HUES64 (cell line): ENCODE data around the gene CUBN.

ENCODE experiments used
- H3K27ac ChIP-seq: 2 replicates; pipeline ENCODE4 v1.7.0; 2013; ENCODE audit warnings: low read depth, low read length, inconsistent platforms
- H3K27me3 ChIP-seq: 2 replicates; pipeline ENCODE4 v1.6.1; 2013; ENCODE audit warnings: mild to moderate bottlenecking, low read length; ENCODE audit not compliant: insufficient read depth
- H3K36me3 ChIP-seq: 2 replicates; pipeline ENCODE4 v1.6.1; 2013; ENCODE audit warnings: mild to moderate bottlenecking, low read length; ENCODE audit not compliant: insufficient read depth
- H3K4me1 ChIP-seq: 2 replicates; pipeline ENCODE4 v1.6.1; 2013; ENCODE audit warnings: mild to moderate bottlenecking, low read length, moderate library complexity; ENCODE audit not compliant: insufficient read depth
- H3K4me3 ChIP-seq: 2 replicates; pipeline ENCODE4 v1.5.1; 2013; ENCODE audit warnings: mild to moderate bottlenecking, low read length, moderate library complexity
- H3K9ac ChIP-seq: 2 replicates; pipeline ENCODE4 v1.6.1; 2013; ENCODE audit warnings: mild to moderate bottlenecking, low read depth, low read length
- H3K9me3 ChIP-seq: 2 replicates; pipeline ENCODE4 v1.6.1; 2013; ENCODE audit warnings: low read depth, low read length; ENCODE audit not compliant: insufficient read depth
- WGBS: fragments of 150-250, 120-280 bp; methylation state at CpG from one replicate; pipeline ENCODE4 v1.1.7; 2013; ENCODE audit warnings: missing lambda C conversion rate; 5-methylcytosine and 5-hydroxymethylcytosine counted together

Gene CUBN

DNA sequence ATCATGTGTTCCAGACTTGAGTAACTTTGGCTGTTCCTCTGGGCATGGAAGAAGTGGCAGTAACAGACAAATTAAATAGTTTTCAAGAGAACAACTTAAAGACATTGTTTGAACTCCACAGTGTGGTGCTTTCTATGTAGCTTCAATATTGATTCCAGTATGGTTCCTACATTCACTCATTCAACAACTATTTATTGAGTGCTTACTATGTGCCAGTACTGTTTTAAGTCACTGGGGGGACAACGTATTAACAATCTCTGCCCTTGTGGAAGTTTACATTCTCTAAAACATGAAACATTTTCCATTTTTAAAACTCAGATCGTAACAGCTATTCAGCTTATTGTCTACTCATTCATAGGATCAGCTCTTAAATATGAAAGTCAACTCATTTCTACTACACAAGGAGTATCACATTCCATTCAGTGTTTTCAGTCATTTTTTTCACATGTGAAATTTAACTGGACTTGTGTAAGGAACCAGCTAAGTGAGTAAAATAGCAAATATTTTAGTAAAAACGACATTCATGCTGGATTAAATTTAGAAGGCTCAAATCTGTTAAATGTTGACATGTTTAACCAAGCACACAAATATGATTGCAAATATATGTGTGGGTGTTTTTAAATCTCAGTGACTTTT lies 13.6 kb upstream of the CUBN start:
- no peak overlapping the region for H3K4me3 ChIP-seq
- 97% methylated on average over 3 of the region's 3 CpGs for WGBS
- H3K4me1 ChIP-seq = no peaks in the 10 kb centered on the region; the same call in 1 of the 2 replicates
- H3K9me3 ChIP-seq = no peaks in the 10 kb centered on the region
- H3K27ac ChIP-seq = no peak overlapping the region
- H3K9ac ChIP-seq = no peak overlapping the region
- H3K27me3 ChIP-seq = no peaks in the 10 kb centered on the region
- H3K36me3 ChIP-seq = 0 out of 2 replicates have a peak, but pooled peaks cover 1% of the 10 kb centered on the region

DNA sequence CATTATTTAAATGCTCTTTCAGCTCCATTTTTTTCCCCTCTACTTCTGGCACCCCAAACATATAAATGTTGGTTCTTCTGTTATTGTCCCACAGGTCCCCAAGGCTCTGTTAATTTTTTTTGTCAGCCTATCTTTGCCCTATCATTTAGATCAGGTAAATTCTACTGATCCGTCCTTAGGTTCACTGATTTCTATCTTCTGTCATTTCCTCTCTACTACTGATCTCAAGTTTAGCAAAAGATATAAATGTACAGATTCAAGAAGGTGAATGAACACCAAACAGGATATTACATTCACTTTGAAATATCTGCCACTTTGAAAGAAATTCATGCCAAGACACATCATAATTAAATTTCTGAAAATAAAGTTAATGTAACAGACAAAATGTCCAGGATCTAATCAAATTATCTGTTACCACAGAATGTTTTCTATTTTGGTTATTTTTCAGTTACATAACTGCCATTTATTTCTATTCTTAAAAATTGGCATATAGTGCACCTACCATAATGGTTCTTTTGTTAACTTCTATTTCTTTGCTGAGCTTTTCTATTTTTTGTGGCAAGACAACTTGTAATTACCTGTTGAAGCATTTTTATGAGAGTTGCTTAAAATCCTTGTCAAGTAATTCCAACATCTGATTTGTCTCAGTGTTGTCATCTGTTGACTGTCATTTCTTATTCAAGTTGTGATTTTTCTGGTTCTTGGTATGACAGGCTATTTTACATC lies 12.1 kb upstream of the CUBN start:
- 94% methylated on average over 1 of the region's 1 CpG for WGBS
- H3K27ac ChIP-seq = no peak overlapping the region
- no peaks in the 10 kb centered on the region for H3K9me3 ChIP-seq
- no peak overlapping the region for H3K4me3 ChIP-seq
- no peaks in the 10 kb centered on the region for H3K27me3 ChIP-seq
- no peak overlapping the region for H3K9ac ChIP-seq
- no peaks in the 10 kb centered on the region for H3K36me3 ChIP-seq
- no peaks in the 10 kb centered on the region for H3K4me1 ChIP-seq

DNA sequence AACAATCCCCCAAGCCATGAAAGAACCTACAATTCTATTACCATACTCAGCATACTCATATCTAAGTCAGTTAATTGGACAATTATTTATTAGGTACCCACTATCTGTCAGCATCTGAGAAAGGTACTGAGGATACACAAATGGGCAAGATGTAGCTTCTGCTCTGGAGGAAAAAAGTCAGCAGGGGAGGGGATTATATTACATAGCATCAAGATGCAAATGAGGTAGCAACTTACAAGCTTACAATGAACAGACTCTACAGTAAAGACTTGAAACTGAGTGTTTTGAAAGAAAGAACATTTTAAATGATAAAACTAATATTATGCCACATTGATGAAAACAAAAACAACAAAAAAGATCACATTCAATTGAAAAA lies 10.8 kb upstream of the CUBN start:
- Histone ChIP-seq H3K4me1 (no peaks in the 10 kb centered on the region), H3K9me3 (no peaks in the 10 kb centered on the region), H3K4me3 (no peak overlapping the region), H3K36me3 (no peaks in the 10 kb centered on the region), H3K27me3 (no peaks in the 10 kb centered on the region), H3K27ac (no peak overlapping the region), H3K9ac (no peak overlapping the region)

DNA sequence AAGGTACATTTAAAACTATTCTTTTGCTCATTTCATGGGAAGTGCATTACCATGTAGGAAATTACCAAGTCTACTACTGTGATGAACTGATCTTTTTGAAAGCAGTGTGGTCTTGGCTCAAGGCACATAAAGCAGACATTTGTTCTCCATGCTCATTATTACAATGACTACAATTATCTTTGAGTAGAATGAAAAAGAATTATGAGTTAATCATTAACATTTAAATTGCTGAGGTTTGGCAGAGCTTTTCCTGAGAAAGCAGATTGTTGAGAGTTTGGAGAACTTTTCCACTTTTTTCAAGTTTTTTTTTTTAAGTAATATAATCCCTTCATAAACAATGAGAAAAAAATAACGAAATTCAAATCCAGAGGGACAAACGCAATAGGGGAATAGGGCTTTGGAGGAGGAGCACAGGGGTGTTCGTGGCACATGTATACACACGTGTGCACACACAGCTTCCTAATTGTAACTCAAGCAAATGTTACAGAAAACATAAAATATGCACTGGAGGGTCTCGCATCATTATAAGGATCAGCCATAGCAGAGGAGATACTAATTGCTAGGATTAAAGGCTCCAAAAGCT lies 8.9 kb upstream of the CUBN start:
- Histone ChIP-seq H3K27me3 (no peaks in the 10 kb centered on the region), H3K4me3 (no peak overlapping the region), H3K27ac (no peak overlapping the region), H3K9me3 (no peaks in the 10 kb centered on the region), H3K9ac (no peak overlapping the region), H3K36me3 (no peaks in the 10 kb centered on the region), H3K4me1 (no peaks in the 10 kb centered on the region)
- WGBS = 85% methylated on average over 5 of the region's 5 CpGs

DNA sequence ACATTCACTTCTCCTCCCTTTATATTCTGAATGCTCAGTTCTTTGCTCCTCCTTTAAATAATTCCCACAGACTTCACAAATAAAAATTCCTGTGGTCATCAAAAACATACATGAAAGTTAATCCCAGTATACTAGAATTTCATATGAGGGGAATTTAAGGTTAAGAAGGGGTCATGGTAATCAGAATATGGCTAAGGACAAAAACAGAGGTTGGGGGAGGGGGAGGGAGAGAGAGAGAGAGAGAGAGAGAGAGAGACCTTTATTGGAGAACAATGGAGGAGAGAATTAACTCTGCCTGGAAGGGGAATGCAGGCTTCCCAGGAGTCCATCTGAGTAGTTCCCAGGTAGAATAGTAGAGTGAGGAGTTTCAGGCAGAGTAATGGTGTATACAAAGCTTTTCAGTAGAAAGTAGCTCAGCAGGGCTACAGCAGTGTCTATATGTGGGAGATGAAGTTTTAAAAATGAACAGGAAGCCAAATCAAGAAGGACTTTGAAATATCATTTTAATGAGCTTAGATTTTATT lies 5.2 kb upstream of the CUBN start:
- no peak overlapping the region for H3K9ac ChIP-seq
- H3K27me3 ChIP-seq = no peaks in the 10 kb centered on the region
- no peak overlapping the region for H3K4me3 ChIP-seq
- H3K27ac ChIP-seq = no peak overlapping the region
- no peaks in the 10 kb centered on the region for H3K4me1 ChIP-seq
- H3K9me3 ChIP-seq = no peaks in the 10 kb centered on the region
- no peaks in the 10 kb centered on the region for H3K36me3 ChIP-seq

DNA sequence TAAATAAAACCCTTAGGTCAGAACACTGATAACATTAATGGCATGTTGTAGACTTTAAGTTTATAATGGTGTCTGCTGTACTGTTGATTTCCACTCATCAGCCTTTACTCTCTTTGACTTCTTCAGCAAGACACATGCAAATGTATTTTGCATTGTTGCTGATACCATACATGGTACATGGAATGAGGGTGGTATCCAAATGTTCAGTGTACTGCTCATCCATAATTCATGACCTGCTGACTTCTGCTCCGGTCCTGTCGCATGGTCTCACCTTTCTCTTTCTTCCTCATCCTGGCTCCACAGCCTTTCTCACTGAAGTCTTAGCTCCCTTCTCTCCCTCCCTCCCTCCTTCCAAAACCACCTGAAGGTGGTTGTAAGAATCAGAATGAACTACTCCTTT lies 4.7 kb upstream of the CUBN start:
- no peak overlapping the region for H3K9ac ChIP-seq
- H3K27ac ChIP-seq = no peak overlapping the region
- H3K4me1 ChIP-seq = no peaks in the 10 kb centered on the region
- no peak overlapping the region for H3K4me3 ChIP-seq
- WGBS = 77% methylated on average over 2 of the region's 2 CpGs
- no peaks in the 10 kb centered on the region for H3K36me3 ChIP-seq
- H3K27me3 ChIP-seq = no peaks in the 10 kb centered on the region
- H3K9me3 ChIP-seq = no peaks in the 10 kb centered on the region

DNA sequence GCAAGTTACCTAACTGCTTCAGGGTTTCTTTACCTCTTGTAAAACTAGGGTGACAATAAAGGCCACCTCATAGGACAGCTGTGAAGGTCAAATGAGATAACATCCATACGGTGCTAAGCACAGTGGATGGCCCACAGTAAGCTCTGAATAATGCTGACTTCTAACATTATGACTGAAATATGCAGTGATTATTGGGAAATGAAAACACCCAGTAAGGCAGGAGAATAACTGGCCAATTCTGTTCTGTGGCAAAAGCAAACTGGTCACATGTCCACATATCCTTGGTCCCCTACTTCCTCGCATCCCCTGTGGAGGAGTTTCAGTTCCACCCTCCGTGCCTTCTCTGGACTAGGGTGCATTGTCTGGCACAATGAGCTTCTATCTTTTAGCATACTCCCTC lies 1.4 kb downstream of the CUBN start:
- Histone ChIP-seq H3K4me1 (peaks cover 10% of the 10 kb centered on the region), H3K27ac (no peak overlapping the region), H3K9me3 (no peaks in the 10 kb centered on the region), H3K4me3 (no peak overlapping the region), H3K9ac (no peak overlapping the region), H3K27me3 (no peaks in the 10 kb centered on the region), H3K36me3 (no peaks in the 10 kb centered on the region)
- WGBS = 96% methylated on average over 3 of the region's 3 CpGs

DNA sequence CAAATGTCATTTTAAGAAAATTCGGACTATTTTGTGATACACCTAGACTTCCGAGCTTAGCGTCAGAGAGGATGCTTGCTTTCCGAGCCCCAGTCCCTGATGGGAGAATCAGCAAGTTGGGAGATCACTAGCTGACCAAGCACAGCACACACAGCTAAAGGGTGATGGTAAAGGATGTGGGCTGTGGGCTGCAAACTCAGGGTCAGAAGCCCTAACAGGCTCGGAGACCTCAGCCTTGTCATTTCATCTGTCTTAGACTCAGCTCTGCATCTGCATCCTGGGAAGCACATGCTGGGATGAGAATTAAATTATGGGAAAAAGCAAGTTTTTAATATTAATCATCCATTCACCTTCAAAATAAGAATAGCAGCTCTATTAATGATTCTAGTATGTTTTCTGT lies 3.3 kb downstream of the CUBN start:
- WGBS = 95% methylated on average over 5 of the region's 5 CpGs
- H3K4me1 ChIP-seq = peaks cover 17% of the 10 kb centered on the region
- no peak overlapping the region for H3K27ac ChIP-seq

DNA sequence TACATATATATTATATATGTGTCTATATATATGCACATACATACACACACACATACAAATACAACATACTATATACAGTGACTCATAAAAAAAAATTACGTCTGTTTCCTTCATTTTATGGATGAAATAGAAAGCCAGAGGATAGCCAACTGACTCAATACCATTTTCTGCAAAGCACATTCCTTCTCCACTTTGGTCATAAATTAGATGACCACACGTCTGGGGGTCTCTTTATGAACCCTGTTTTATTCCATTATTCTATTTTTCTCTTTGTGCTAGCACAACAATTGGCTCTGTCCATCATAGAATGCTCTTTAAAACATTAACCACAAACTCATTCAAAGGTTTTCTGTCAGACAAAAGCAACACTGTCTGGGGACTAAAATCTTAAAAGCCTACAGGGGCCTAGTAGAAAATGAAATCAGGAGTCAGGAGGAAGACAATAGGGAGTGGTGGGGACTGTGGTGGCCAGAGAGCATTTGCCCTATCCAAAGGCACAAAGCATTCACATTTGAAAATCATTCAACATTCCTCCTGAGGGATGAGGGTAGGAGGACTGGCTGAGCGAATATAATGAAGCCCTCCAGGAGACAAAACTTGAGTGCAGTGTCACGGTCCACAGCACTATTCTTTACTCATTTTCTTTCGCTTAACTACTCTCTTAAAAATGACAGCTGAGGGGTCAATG lies 4.3 kb downstream of the CUBN start:
- Histone ChIP-seq H3K9me3 (no peaks in the 10 kb centered on the region), H3K36me3 (no peaks in the 10 kb centered on the region), H3K4me3 (no peak overlapping the region), H3K9ac (no peak overlapping the region), H3K27me3 (no peaks in the 10 kb centered on the region), H3K27ac (no peak overlapping the region), H3K4me1 (peaks cover 17% of the 10 kb centered on the region)
- WGBS = 95% methylated on average over 4 of the region's 5 CpGs

More for the DNA sequence above, 3.3 kb downstream of the CUBN start:
- Histone ChIP-seq H3K4me3 (no peak overlapping the region), H3K9ac (no peak overlapping the region), H3K27me3 (no peaks in the 10 kb centered on the region), H3K9me3 (no peaks in the 10 kb centered on the region), H3K36me3 (no peaks in the 10 kb centered on the region)

DNA sequence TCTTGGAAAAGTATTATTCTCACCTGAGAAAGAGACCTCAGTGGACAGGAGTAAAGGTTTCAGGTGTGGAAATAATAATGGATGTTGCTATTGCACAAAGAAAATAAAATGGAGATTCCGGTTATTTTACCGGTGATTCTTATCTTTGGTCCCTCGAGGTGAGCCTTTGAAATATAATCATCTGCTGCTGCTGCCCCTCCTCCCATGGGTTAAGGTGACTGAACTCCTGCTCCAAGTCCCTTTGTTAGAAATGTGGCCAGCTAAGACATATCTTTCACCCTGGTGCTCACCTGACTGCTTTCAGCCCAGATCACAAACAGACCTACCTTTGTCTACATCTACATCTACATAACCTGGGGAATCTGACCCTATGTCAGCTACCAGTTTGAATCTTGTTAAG lies 5.7 kb downstream of the CUBN start:
- H3K4me1 ChIP-seq = peaks cover 17% of the 10 kb centered on the region
- H3K27ac ChIP-seq = no peak overlapping the region
- no peaks in the 10 kb centered on the region for H3K36me3 ChIP-seq
- no peaks in the 10 kb centered on the region for H3K9me3 ChIP-seq
- H3K4me3 ChIP-seq = no peak overlapping the region
- 80% methylated on average over 3 of the region's 3 CpGs for WGBS
- H3K27me3 ChIP-seq = no peaks in the 10 kb centered on the region
- no peak overlapping the region for H3K9ac ChIP-seq
